T-helper 17 cell (primary cell): ENCODE results near the gene GRAMD1A. TPM values are rescaled to one million over a fixed set of nuclear protein-coding genes. Genes with fewer than 3 reads are reported as not detected.
"Not testable (repeated sequence)": the region's sequence is repeated elsewhere in the genome, so short reads cannot be mapped to it uniquely, and the experiment has no call there.

ENCODE experiments used
- ATAC-seq: fragments of 150-1000 bp; cut with Tn5 transposase; 2 replicates; pipeline ENCODE4 v1.10.0; 2021; ENCODE audit warnings: mild to moderate bottlenecking, moderate library complexity
- DNase-seq, 3 donors: peaks; one replicate each; pipeline versions ENCODE4 v3.0.0 to v3.0.0-alpha.2; 2020 to 2021
- H3K9me3 ChIP-seq: one replicate; pipeline ENCODE4 v1.7.0; 2013; ENCODE audit warnings: low read length, mild to moderate bottlenecking; ENCODE audit not compliant: control insufficient read depth, poor library complexity, severe bottlenecking
- H3K27ac Mint-ChIP-seq: one replicate; pipeline ENCODE4 v1.8.0; 2022; ENCODE audit warnings: mild to moderate bottlenecking, moderate library complexity, mixed read lengths
- H3K27me3 Mint-ChIP-seq: one replicate; pipeline ENCODE4 v1.8.0; 2022; ENCODE audit warnings: mixed read lengths
- H3K36me3 Mint-ChIP-seq: one replicate; pipeline ENCODE4 v1.8.0; 2022; ENCODE audit warnings: low read depth, mixed read lengths
- H3K4me1 Mint-ChIP-seq: one replicate; pipeline ENCODE4 v1.8.0; 2022; ENCODE audit warnings: mild to moderate bottlenecking, mixed read lengths
- H3K4me3 Mint-ChIP-seq: one replicate; pipeline ENCODE4 v1.8.0; 2022; ENCODE audit warnings: mild to moderate bottlenecking, moderate library complexity, mixed read lengths
- total RNA-seq, 4 donors: library from RNA in 2 of 4; stranded (reverse) in 2 of 4; gene quantifications; one replicate each; pipeline ENCODE4 v1.2.3 and lab custom pipeline; 2022 to 2026

Gene GRAMD1A
- total RNA-seq, 2 donors from 2014 or later, result 153 to 162 TPM

DNA sequence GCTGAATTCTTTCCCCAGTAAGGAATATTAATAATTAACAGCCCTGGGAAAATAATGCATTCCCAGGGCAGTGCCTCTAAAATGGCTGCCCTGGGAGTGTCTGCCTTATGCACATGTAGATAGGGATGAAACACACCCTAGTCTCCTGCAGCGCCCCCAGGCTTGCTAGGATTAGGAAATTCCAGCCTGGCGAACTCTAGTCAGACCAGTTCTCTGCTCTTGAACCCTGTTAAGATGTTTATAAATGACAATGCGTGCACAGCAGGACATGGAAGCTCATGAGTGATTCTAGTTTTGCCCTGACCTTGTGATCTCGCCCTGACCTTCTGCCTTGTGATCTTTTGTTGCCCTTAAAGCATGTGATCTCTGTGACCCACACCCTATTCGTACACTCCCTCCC is 34.6 kb upstream of the GRAMD1A start:
- H3K4me3 Mint-ChIP-seq, result peak overlapping the region; percentile 4
- H3K27ac Mint-ChIP-seq, DNase-seq, ATAC-seq, H3K4me1 Mint-ChIP-seq, H3K36me3 Mint-ChIP-seq, H3K27me3 Mint-ChIP-seq: not testable (repeated sequence)
- H3K9me3 ChIP-seq, result peaks cover 14% of the 10 kb centered on the region

- Mint-ChIP-seq H3K27ac (no peak overlapping the region), H3K4me1 (peaks cover 3% of the 10 kb centered on the region), H3K4me3 (no peak overlapping the region), H3K27me3 (no peaks in the 10 kb centered on the region), H3K36me3 (no peaks in the 10 kb centered on the region)
- ATAC-seq, result no peak
- no peak for DNase-seq
- H3K9me3 ChIP-seq, result peaks cover 2% of the 10 kb centered on the region
Observed at GRCh38 chr19:34967551-34967950, 32.6 kb upstream of the GRAMD1A start.

DNA sequence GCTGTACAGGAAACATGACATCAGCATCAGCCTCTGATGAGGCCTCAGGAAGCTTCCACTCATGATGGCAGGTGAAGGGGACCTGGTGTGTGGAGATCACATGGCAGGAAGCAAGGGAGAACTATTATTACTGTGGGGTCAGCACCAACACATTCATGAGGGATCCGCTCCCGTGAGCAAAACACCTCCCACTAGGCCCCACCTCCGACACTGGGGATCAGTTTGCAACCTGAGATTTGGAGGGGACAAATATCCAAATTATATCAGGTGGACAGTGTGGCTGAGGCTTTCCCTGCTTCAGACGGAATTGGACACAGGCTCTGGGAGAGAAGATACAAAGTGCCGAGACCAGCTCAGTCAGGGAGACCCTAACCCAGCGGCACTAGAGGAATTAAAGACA is 30.4 kb upstream of the GRAMD1A start:
- no peaks in the 10 kb centered on the region for H3K9me3 ChIP-seq
- ATAC-seq, result no peak
- Mint-ChIP-seq H3K4me3 (no peak overlapping the region), H3K4me1 (peaks cover 5% of the 10 kb centered on the region), H3K27me3 (no peaks in the 10 kb centered on the region), H3K36me3 (no peaks in the 10 kb centered on the region), H3K27ac (peak overlapping the region; percentile 68)
- no peak for DNase-seq

- H3K27ac Mint-ChIP-seq, result peak overlapping the region; percentile 68
- H3K4me1 Mint-ChIP-seq, H3K4me3 Mint-ChIP-seq, H3K36me3 Mint-ChIP-seq, H3K27me3 Mint-ChIP-seq, H3K9me3 ChIP-seq, DNase-seq, ATAC-seq: not testable (repeated sequence)
Observed at GRCh38 chr19:34970185-34970780, 29.8 kb upstream of the GRAMD1A start.

GRCh38 chr19:34972163-34972705 is 27.9 kb upstream of the GRAMD1A start:
- DNase-seq (no peak), ATAC-seq (no peak)
- H3K4me1 Mint-ChIP-seq, result peaks cover 7% of the 10 kb centered on the region
- no peak overlapping the region for H3K27ac Mint-ChIP-seq
- H3K4me3 Mint-ChIP-seq, result no peak overlapping the region
- no peaks in the 10 kb centered on the region for H3K9me3 ChIP-seq
- no peaks in the 10 kb centered on the region for H3K27me3 Mint-ChIP-seq
- no peaks in the 10 kb centered on the region for H3K36me3 Mint-ChIP-seq

DNA sequence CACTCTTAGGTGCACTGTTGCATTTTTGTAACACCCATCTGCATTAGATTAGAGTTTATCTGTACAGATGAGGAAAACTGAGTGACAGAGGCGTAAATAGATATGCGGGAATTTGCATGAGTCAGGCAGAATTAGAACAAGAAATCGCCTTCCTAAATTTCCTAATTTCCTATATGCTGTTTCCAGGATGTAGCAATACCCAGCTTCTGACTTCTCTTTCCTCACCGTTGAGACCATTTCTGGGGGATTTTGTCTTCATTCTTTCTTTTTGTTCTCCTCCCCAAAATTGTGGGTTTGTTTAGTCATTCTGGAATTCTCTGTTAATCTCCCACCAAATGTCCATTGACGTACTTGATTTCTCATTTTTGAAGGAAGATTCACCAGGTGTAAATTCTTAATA is 25.5 kb upstream of the GRAMD1A start:
- Mint-ChIP-seq H3K4me1 (peaks cover 7% of the 10 kb centered on the region), H3K27ac (no peak overlapping the region), H3K36me3 (no peaks in the 10 kb centered on the region), H3K27me3 (no peaks in the 10 kb centered on the region), H3K4me3 (no peak overlapping the region)
- no peak for DNase-seq
- no peak for ATAC-seq
- no peaks in the 10 kb centered on the region for H3K9me3 ChIP-seq

GRCh38 chr19:34975056-34975455 is 25.1 kb upstream of the GRAMD1A start:
- no peak for DNase-seq
- Mint-ChIP-seq H3K27me3 (no peaks in the 10 kb centered on the region), H3K4me3 (no peak overlapping the region), H3K4me1 (peaks cover 7% of the 10 kb centered on the region), H3K36me3 (no peaks in the 10 kb centered on the region), H3K27ac (no peak overlapping the region)
- H3K9me3 ChIP-seq, result no peaks in the 10 kb centered on the region
- no peak for ATAC-seq

DNA sequence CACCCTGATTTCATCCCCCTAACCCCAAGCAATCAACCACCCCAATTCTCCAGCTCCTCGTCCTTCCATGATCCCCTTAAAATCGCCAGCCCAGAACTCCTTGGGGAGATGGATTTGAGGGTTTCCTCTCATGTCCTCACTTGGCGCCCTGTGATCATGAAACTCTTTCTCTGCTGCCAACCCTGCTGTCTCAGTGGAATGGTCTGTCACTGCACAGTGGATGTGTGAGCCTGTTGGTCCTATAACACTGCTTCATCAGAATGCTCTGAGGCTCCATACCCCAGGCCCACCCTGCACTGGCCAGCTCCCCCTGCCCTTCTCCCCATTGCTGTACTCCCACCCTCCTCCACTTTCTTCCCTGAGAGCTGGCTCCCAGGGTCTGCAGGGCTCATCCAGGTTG is 23.5 kb upstream of the GRAMD1A start:
- no peak for DNase-seq
- H3K9me3 ChIP-seq, result no peaks in the 10 kb centered on the region
- no peak for ATAC-seq
- Mint-ChIP-seq H3K4me3 (no peak overlapping the region), H3K27me3 (no peaks in the 10 kb centered on the region), H3K36me3 (no peaks in the 10 kb centered on the region), H3K4me1 (peaks cover 7% of the 10 kb centered on the region), H3K27ac (no peak overlapping the region)

GRCh38 chr19:34979819-34980640 is 20.1 kb upstream of the GRAMD1A start:
- ATAC-seq, result no peak
- no peak for DNase-seq
- no peak overlapping the region for H3K27ac Mint-ChIP-seq
- H3K4me1 Mint-ChIP-seq, result peaks cover 2% of the 10 kb centered on the region
- H3K36me3 Mint-ChIP-seq, result peaks cover 2% of the 10 kb centered on the region
- no peaks in the 10 kb centered on the region for H3K27me3 Mint-ChIP-seq
- H3K4me3 Mint-ChIP-seq, result no peak overlapping the region
- no peaks in the 10 kb centered on the region for H3K9me3 ChIP-seq

GRCh38 chr19:34982275-34982674 is 17.8 kb upstream of the GRAMD1A start:
- Mint-ChIP-seq H3K4me1 (peaks cover 13% of the 10 kb centered on the region), H3K27ac (no peak overlapping the region), H3K27me3 (no peaks in the 10 kb centered on the region), H3K4me3 (no peak overlapping the region), H3K36me3 (peaks cover 2% of the 10 kb centered on the region)
- ATAC-seq (no peak), DNase-seq (no peak)
- H3K9me3 ChIP-seq, result no peaks in the 10 kb centered on the region

GRCh38 chr19:34983786-34984185 is 16.3 kb upstream of the GRAMD1A start:
- Mint-ChIP-seq H3K4me1 (peaks cover 13% of the 10 kb centered on the region), H3K27me3 (no peaks in the 10 kb centered on the region), H3K4me3 (no peak overlapping the region), H3K36me3 (peaks cover 2% of the 10 kb centered on the region), H3K27ac (no peak overlapping the region)
- ATAC-seq (no peak), DNase-seq (no peak)
- no peaks in the 10 kb centered on the region for H3K9me3 ChIP-seq

- Mint-ChIP-seq H3K36me3 (peaks cover 2% of the 10 kb centered on the region), H3K4me3 (no peak overlapping the region), H3K4me1 (peaks cover 13% of the 10 kb centered on the region), H3K27me3 (no peaks in the 10 kb centered on the region), H3K27ac (no peak overlapping the region)
- DNase-seq (no peak), ATAC-seq (no peak)
- no peaks in the 10 kb centered on the region for H3K9me3 ChIP-seq
Observed at GRCh38 chr19:34984287-34984686, 15.8 kb upstream of the GRAMD1A start.

- no peaks in the 10 kb centered on the region for H3K9me3 ChIP-seq
- Mint-ChIP-seq H3K4me1 (peaks cover 16% of the 10 kb centered on the region), H3K27me3 (no peaks in the 10 kb centered on the region), H3K36me3 (peaks cover 2% of the 10 kb centered on the region), H3K4me3 (peak overlapping the region; percentile 45), H3K27ac (no peak overlapping the region)
- DNase-seq (no peak), ATAC-seq (peak; percentile 59)
Observed at GRCh38 chr19:34985249-34986022, 14.7 kb upstream of the GRAMD1A start.
